Neural cell (in vitro differentiated cells): ENCODE data around the gene TRMU. TPM values are rescaled to one million over a fixed set of nuclear protein-coding genes. Genes with fewer than 3 reads are reported as not detected.
A peak's percentile ranks its signal among the peaks of the same experiment; 100 is the strongest.

Experiments
- H2AFZ ChIP-seq: fragments of 200-600, 300-800 bp; sonication (generic), shearing (Covaris generic); 2 replicates; pipeline ENCODE4 v1.6.0; 2014; ENCODE audit warnings: low read depth, mild to moderate bottlenecking, antibody characterized with exemption, low read length, moderate library complexity
- H3F3A ChIP-seq: fragments of 200-600 bp; shearing (Covaris generic); 2 replicates; pipeline ENCODE4 v1.6.1; 2016; ENCODE audit warnings: mild to moderate bottlenecking, moderate library complexity, mixed read lengths, antibody characterized with exemption, low read length; ENCODE audit not compliant: insufficient read depth, poor library complexity, severe bottlenecking
- H3K27ac ChIP-seq: fragments of 200-600, 300-800 bp; sonication (generic), shearing (Covaris generic); 2 replicates; pipeline ENCODE4 v1.5.1; 2014; ENCODE audit warnings: mild to moderate bottlenecking, low read length, moderate library complexity
- H3K27me3 ChIP-seq: fragments of 300-800, 200-600 bp; sonication (generic), shearing (Covaris generic); 2 replicates; pipeline ENCODE4 v1.6.0; 2014; ENCODE audit warnings: mild to moderate bottlenecking, low read depth, low read length, moderate library complexity; ENCODE audit not compliant: insufficient read depth
- H3K36me3 ChIP-seq: fragments of 300-800, 200-600 bp; sonication (generic), shearing (Covaris generic); 2 replicates; pipeline ENCODE4 v1.5.1; 2014; ENCODE audit warnings: mild to moderate bottlenecking, antibody characterized with exemption, low read length, moderate library complexity; ENCODE audit not compliant: insufficient read depth
- H3K4me2 ChIP-seq: fragments of 300-800, 200-600 bp; sonication (generic), shearing (Covaris generic); 2 replicates; pipeline ENCODE4 v1.6.0; 2014; ENCODE audit warnings: mild to moderate bottlenecking, low read length
- H3K4me3 ChIP-seq: fragments of 300-800, 200-600 bp; sonication (generic), shearing (Covaris generic); 2 replicates; pipeline ENCODE4 v1.5.1; 2014; ENCODE audit warnings: mild to moderate bottlenecking, low read length, moderate library complexity
- H3K79me2 ChIP-seq: fragments of 200-600 bp; shearing (Covaris generic); replicated peaks from 2 replicates; pipeline ENCODE4 v1.6.0; 2014; ENCODE audit warnings: mild to moderate bottlenecking, low read length, moderate library complexity; ENCODE audit not compliant: insufficient read depth
- H3K9ac ChIP-seq: fragments of 300-800, 200-600 bp; sonication (generic), shearing (Covaris generic); 2 replicates; pipeline ENCODE4 v1.6.1; 2016; ENCODE audit warnings: mild to moderate bottlenecking, low read length, mixed read lengths
- H3K9me2 ChIP-seq: fragments of 200-600 bp; shearing (Covaris generic); 2 replicates; pipeline ENCODE4 v1.6.1; 2016; ENCODE audit warnings: mild to moderate bottlenecking, low read length, mixed read lengths; ENCODE audit not compliant: insufficient read depth
- H3K9me3 ChIP-seq: fragments of 200-600, 300-800 bp; sonication (generic), shearing (Covaris generic); 2 replicates; pipeline ENCODE4 v1.6.1; 2016; ENCODE audit warnings: mild to moderate bottlenecking, mixed run types, low read length, moderate library complexity, mixed read lengths
- H4K20me1 ChIP-seq: fragments of 200-600 bp; shearing (Covaris generic); 2 replicates; pipeline ENCODE4 v1.6.1; 2016; ENCODE audit warnings: mild to moderate bottlenecking, mixed run types; ENCODE audit not compliant: insufficient read depth
- CTCF ChIP-seq: fragments of 450-650 bp; IDR thresholded peaks from 2 replicates; pipeline ENCODE4 v1.5.1; 2014; ENCODE audit warnings: antibody characterized with exemption, mild to moderate bottlenecking, moderate library complexity; ENCODE audit not compliant: poor library complexity, severe bottlenecking
- EP300 ChIP-seq: fragments of 450-650 bp; conservative IDR thresholded peaks from 2 replicates; pipeline ENCODE4 v1.6.1; 2014; ENCODE audit warnings: antibody characterized with exemption, mild to moderate bottlenecking, moderate library complexity; ENCODE audit not compliant: poor library complexity, severe bottlenecking
- EZH2 ChIP-seq: fragments of 200-600, 300-800 bp; shearing (Covaris generic), sonication (generic); IDR thresholded peaks from 2 replicates; pipeline ENCODE4 v1.6.1; 2014; ENCODE audit warnings: antibody characterized with exemption, low read length, borderline replicate concordance, mild to moderate bottlenecking; ENCODE audit not compliant: insufficient read depth, poor library complexity, severe bottlenecking
- MXI1 ChIP-seq: fragments of 450-650 bp; conservative IDR thresholded peaks from 2 replicates; pipeline ENCODE4 v1.6.1; 2014; ENCODE audit warnings: antibody characterized with exemption, mild to moderate bottlenecking; ENCODE audit not compliant: poor library complexity, severe bottlenecking
- POLR2AphosphoS5 ChIP-seq: IDR thresholded peaks from 2 replicates; pipeline ENCODE4 v1.6.1; 2012
- RAD21 ChIP-seq: fragments of 450-650 bp; conservative IDR thresholded peaks from 2 replicates; pipeline ENCODE4 v1.6.1; 2014; ENCODE audit warnings: antibody characterized with exemption, mild to moderate bottlenecking, moderate library complexity
- REST ChIP-seq: IDR thresholded peaks from 2 replicates; pipeline ENCODE4 v1.6.1; 2012; ENCODE audit warnings: borderline replicate concordance
- SMC3 ChIP-seq: fragments of 450-650 bp; conservative IDR thresholded peaks from 2 replicates; pipeline ENCODE4 v1.6.1; 2014; ENCODE audit warnings: antibody characterized with exemption, mild to moderate bottlenecking, moderate library complexity; ENCODE audit not compliant: poor library complexity
- TAF1 ChIP-seq: IDR thresholded peaks from 2 replicates; pipeline ENCODE4 v1.6.1; 2012; ENCODE audit warnings: low read depth
- polyA plus RNA-seq: library from polyadenylated mRNA; depleted of rRNA; stranded (reverse); fragments of >200 nt; gene quantifications from 2 replicates; pipeline ENCODE4 v1.2.3, GENCODE V29; 2014

The TRMU gene
- polyA plus RNA-seq, 1 donor from 2014 or later = 72.9 TPM

- H3K4me2 ChIP-seq = no peak overlapping the region
- TF ChIP-seq RAD21 (no peak), TAF1 (no peak), REST (no peak), MXI1 (no peak), SMC3 (no peak), EP300 (no peak), EZH2 (no peak), CTCF (no peak), POLR2AphosphoS5 (no peak)
- no peaks in the 10 kb centered on the region for H3K27me3 ChIP-seq
- H3K36me3 ChIP-seq = peaks cover 5% of the 10 kb centered on the region
- H3K4me3 ChIP-seq = peak overlapping the region; percentile 77
- H3K27ac ChIP-seq = no peak overlapping the region
- no peak overlapping the region for H3K9ac ChIP-seq
- H3F3A ChIP-seq = no peaks in the 10 kb centered on the region
- H3K9me3 ChIP-seq = no peaks in the 10 kb centered on the region
- H2AFZ ChIP-seq = no peak overlapping the region
- peaks cover 17% of the 10 kb centered on the region for H3K79me2 ChIP-seq
- no peaks in the 10 kb centered on the region for H4K20me1 ChIP-seq
- no peaks in the 10 kb centered on the region for H3K9me2 ChIP-seq
Observed at GRCh38 chr22:46337870-46338269, 2.4 kb downstream of the TRMU start.

- Histone ChIP-seq H3K79me2 (peaks cover 17% of the 10 kb centered on the region), H3K9me2 (no peaks in the 10 kb centered on the region)
Observed at GRCh38 chr22:46338636-46339035, 3.1 kb downstream of the TRMU start.

More at GRCh38 chr22:46338636-46339035, 3.1 kb downstream of the TRMU start:
- Histone ChIP-seq H3K4me2 (no peak overlapping the region), H3K27ac (no peak overlapping the region), H3K9me3 (no peaks in the 10 kb centered on the region), H3K27me3 (no peaks in the 10 kb centered on the region), H3F3A (no peaks in the 10 kb centered on the region), H2AFZ (no peak overlapping the region), H4K20me1 (no peaks in the 10 kb centered on the region), H3K9ac (no peak overlapping the region), H3K4me3 (no peak overlapping the region), H3K36me3 (peaks cover 5% of the 10 kb centered on the region)
- TF ChIP-seq REST = no peak
- no peak for TF ChIP-seq SMC3
- TF ChIP-seq POLR2AphosphoS5 = no peak
- TF ChIP-seq EZH2 = no peak
- TF ChIP-seq TAF1 = no peak
- no peak for TF ChIP-seq MXI1
- no peak for TF ChIP-seq RAD21
- TF ChIP-seq EP300 = no peak
- TF ChIP-seq CTCF = no peak
